ENCODE results near the gene GPC4.

GPC4 gene

GRCh38 chrX:133405498-133406185 lies 9.6 kb downstream of the GPC4 start:
- DNase-seq = no peak

DNA sequence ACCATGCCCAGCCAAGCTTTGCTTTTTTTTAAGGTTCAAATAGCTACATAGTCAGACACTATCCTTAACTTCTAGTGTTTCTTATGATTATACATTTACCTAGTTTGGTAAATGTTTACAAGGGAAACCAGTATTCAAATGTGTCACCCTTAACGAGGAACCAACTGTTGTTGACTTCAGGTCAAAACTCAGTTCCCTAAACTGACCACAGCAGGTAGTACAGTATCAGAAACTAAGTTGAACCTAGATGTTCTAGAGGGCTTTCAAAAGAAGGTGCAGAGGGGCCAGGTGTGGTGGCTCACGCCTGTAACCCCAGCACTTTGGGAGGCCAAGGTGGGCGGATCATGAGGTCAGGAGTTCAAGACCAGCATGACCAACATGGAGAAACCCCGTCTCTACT lies 11.3 kb downstream of the GPC4 start:
- DNase-seq = no peak

- DNase-seq = no peak
Measured at GRCh38 chrX:133402830-133403625, 12.3 kb downstream of the GPC4 start.

DNA sequence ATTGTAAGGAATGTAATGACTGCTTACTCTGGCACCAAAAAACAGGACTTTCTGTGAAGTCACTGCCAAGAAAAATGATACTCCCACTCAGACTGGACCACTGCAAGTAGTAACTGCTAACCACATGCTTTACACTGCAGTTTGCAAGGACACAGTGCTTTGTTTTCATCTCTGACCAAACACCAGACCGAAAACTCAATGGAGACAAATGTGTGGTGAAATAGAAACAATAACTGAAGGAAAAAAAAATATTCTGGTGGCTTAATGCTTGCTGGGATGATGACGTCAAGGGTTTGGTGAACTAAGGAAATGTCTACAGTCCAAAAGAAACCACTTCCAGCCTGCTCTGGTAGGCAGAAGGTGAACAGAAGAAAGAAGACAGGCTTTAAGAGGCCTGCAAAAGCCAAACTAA lies 13.2 kb downstream of the GPC4 start:
- no peak for DNase-seq

GRCh38 chrX:133401536-133401935 lies 13.8 kb downstream of the GPC4 start:
- no peak for DNase-seq

DNA sequence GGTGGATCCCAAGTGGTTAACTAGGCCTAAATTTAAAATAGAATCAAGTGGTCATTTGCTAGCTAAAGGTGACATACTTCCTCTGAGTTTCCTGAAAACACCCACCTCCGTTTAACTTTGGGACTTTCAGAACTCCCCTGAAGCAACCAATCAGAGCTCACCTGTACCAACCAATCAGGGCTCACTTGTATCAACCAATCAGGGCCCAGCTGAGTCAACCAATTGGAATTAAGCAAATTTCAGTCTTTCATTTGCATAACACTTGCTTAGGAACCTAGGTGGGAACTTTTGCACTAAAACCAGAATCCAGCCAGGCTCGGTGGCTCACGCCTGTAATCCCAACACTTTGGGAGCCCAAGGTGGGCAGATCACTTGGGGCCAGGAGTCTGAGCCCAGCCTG lies 15.9 kb downstream of the GPC4 start:
- DNase-seq = no peak

- no peak for DNase-seq
Measured at GRCh38 chrX:133394765-133395164, 20.5 kb downstream of the GPC4 start.

DNA sequence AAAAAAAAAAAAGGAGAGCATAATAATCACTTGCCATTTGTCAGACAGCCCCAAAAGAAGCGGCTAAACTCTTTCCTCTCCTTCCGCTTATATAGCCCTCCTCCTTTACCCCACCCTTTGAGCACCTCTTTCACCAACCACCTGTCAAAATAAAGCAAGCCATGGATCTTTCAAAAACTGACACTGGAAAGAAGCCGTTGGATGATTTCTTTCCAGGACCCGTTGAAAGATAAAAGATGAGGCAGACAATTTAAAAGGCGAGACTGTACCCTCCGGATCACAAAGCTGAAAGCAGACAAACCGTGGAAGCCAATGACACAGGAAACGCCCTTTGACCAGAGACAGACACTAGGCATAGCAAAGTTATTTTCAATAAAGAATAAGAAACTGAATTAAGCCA lies 22.6 kb downstream of the GPC4 start:
- DNase-seq = no peak

- no peak for DNase-seq
Measured at GRCh38 chrX:133391111-133391510, 24.2 kb downstream of the GPC4 start.

DNA sequence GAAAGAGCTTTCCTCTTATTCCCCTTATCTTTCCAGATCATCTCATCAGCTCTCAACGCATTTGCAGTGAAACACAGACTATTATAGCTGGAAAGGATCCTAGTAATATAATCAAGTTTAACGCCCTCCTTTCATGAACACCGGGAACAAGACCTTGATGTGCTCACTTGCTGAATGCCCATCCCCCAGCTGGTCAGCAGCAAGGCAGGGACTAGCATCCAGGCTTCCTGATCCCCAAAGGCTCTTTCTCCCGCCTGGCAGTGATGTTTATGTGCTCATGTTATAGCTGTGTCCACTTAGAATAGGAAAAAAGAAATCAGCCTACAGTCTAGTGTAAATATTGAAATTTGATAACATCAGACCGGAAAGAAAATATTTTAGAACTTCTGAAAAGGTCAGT lies 24.6 kb downstream of the GPC4 start:
- no peak for DNase-seq

GRCh38 chrX:133389975-133390374 lies 25.3 kb downstream of the GPC4 start:
- no peak for DNase-seq

DNA sequence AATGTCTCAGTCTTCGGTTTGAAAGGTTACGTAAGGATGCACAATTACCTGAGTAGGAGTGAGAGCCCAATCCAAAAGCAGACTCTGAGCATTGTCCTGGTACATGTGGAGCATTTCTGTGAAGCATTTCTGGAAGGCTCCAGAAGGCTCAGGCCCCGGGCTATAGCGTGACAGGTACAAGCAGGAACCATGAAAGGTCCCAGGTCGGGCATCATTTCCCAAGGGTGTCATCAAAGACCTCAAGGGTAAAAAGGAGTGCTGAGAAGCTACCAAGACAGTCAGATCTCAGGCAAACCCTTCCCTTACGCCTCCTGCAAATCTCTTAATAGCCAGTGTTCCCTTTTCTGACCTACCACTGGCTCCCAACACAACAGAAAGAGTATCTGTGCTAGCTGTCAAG lies 30.8 kb downstream of the GPC4 start:
- DNase-seq = no peak

DNA sequence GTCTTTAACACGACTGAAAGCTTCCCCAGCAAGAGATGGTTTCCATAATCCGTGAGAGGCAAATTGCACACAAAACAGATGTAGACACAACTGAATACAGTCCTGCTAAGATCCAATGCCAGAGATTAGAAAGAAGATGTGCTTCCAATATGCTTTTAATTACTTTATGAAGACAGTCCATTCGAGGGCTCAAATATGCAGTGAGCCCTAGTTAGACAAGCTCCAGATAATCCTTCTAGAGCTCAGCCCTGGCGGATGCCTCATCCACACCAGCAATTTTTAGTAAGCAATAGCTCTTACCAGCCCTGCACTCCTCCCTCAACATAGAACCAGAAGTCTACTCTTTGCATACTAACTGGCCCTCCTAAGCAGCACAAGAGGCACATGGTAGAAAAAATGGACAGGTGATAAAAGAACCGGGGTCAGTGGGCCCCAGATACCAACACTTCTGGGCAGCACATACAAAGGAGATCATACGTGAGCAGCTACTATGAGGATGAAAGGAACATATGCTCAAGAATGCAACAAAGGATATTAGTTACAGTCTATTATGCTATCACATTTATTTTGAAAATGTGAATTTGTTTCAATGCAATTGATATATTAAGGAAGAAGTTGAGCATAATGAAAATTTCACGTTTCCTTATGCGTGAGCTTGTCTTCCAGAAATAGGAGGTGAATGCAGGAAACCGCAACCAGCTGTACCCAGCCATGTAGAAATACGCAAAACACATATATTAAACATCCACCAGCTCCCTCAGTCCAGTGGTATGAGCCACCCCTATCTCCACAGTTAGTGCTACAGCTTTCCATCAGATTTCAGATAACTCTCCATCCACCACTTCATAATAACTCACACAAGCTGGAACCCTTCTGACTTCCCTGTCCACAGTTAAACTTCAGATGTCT lies 34.3 kb downstream of the GPC4 start:
- DNase-seq = no peak

DNA sequence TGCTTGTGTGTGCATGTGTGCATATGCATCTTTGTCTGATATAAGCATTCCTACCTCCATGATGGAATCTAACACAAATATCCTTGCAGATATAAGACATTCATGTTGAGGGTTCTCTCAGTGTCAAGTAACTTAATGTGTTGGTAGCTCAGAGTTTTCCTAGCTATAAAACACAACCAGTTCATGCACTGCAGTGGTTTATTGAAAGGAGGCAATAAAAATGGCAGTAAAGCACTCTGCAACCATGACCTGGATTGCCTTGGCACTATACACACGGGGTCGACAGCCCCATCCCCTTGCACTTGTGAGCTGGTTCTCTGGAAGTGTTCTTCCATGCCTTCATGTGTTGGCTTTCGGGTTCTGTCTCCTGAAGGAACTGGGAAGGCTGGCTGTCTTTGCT lies 38.9 kb downstream of the GPC4 start:
- DNase-seq = no peak

GRCh38 chrX:133375615-133376340 lies 39.5 kb downstream of the GPC4 start:
- no peak for DNase-seq

GRCh38 chrX:133374874-133375387 lies 40.4 kb downstream of the GPC4 start:
- no peak for DNase-seq

DNA sequence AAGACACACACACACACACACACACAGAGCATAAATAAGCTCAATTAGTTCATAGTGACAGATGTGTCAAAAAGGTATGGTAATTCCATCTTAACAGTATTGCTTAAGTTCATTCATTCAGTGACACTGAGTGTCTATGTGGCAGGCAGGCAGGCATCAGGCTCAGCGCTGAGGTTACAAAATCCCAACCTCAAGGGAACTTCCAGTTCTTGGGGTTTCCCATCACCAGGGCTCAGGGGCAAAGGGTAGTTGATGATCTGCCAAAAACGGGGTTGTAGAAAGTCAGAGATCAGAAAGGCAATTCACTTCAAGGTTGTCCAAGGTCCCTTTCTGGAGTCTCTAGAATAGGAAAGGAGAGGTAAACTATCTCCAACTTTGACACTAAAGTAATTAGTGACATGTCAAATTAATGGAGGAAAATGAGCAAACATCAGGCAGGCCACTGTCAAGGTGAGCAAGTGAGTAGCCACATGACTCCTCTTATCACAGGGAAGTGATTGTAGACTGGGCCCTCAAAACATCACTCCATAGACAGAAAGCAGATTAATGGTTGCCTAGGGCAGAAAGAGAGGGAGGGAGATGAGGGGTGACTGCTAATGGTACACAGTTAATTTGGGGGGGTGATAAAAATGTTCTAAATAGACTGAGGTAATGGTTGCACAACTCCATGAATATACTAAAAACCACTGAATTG lies 41.8 kb downstream of the GPC4 start:
- DNase-seq = no peak

DNA sequence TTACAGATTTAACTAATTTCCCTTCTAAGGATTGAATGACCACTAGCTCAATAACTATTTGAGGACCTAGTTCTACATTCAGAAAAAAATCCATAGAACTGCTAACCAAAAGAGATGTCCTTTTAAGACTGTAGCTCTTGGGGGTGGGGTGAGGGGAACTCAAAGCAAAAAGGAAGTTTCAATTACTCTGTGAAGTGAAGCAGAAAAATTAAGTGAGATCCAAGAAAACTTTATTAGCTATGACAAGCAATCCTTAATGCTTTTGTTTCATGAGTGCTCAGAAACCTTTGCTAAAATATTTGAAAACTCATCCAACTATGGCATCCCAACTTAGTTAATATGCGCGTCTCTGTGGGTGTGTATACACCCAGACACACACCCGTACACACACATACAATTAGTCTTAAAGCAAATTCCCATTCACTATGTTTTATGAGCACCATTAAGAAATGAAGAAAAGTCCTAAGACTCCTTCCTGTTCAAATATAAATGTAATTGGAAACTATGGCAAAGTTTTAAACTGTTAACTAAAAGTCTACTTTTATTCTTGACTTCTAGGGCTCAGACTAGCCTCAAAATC lies 44.5 kb downstream of the GPC4 start:
- no peak for DNase-seq

DNA sequence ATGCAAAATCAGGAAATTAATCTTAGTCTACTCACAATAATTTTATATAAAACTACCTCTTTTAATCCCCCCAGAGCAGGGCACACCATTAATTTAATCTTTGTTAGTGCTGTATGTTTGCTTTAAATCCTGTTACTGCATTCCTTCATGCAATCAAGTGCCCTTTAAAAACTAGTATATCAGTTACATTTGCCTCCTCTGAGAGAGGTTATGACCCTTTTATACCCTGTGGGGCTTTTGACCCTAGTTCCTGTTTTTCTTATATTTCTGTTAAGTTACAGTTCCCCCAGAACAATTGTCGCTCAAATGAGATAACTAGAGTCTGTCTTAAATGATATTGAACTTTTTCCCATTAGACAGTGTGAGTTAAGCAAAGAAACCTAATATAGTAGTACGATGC lies 46.2 kb downstream of the GPC4 start:
- no peak for DNase-seq

- no peak for DNase-seq
Measured at GRCh38 chrX:133366735-133367134, 48.6 kb downstream of the GPC4 start.

- DNase-seq = no peak
Measured at GRCh38 chrX:133365871-133366611, 49.2 kb downstream of the GPC4 start.

Measured in stimulated activated naive CD4-positive, alpha-beta T cell treated with Interleukin-2 at 50 U/mL for 16 hours (primary cell).